HG03571 (cell line): ENCODE measurements around the gene LMF1.
"Not testable (repeated sequence)": the region's sequence is repeated elsewhere in the genome, so short reads cannot be mapped to it uniquely, and the experiment has no call there.

Experiments used
- ATAC-seq: cut with Tn5 transposase; IDR thresholded peaks from one replicate; pipeline ENCODE4 v1.9.1; 2021; ENCODE audit not compliant: unreplicated experiment

The LMF1 gene

DNA sequence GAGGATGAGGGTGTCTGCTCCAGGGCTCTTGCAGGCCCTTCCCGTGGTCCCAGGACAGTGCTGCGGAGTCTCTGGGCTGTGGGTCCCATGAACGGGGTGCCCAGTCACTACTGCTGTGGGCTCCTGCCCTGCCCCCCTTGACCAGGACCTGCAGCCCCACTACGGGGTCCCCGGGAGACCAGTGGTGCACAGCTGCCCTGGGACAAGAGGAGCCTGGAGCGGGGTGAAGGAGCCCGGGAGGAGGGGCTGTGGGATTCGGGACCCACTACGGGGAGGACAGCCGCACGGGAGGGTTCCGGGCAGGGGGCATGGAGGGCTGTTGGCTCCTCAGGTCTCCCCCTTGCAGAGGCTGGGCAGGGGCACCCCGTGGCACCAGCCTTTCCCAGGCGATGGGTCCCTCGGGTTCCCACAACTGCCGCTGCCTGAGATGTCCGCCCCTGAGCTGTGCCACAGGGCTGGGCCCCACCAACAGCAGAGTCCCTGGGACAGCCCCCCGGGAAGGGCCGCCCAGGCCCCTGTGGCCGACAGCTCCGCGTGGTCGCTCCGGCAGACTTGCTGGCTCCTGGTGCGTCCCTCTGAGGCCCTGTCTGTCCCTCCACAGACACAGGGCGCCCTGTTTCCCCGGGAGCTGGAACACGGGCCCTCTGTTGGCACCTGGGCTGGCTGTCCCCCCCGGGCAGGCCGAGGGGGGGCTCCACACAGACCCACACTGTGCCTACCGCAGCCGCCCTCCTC lies 118.2 kb downstream of the LMF1 start:
- no peak for ATAC-seq

DNA sequence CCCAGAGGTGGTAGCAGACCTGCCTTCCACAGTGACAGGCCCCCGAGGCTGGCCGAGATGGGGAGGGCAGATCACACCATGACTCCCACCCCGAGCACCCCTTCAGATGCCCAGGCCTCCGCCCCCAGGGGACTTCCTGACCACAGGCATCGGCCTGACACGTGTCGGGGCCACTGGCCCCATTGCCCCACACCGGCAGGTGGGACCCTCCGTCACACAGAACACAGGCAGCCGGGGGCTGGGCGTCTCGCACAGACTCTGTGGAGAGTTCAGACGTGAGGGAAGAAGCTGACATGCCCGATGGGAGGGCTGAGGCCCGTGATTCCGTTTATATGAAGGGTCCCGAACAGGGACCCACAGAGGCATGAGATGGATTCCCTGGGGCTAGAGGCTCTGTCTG lies 118.9 kb downstream of the LMF1 start:
- no peak for ATAC-seq

DNA sequence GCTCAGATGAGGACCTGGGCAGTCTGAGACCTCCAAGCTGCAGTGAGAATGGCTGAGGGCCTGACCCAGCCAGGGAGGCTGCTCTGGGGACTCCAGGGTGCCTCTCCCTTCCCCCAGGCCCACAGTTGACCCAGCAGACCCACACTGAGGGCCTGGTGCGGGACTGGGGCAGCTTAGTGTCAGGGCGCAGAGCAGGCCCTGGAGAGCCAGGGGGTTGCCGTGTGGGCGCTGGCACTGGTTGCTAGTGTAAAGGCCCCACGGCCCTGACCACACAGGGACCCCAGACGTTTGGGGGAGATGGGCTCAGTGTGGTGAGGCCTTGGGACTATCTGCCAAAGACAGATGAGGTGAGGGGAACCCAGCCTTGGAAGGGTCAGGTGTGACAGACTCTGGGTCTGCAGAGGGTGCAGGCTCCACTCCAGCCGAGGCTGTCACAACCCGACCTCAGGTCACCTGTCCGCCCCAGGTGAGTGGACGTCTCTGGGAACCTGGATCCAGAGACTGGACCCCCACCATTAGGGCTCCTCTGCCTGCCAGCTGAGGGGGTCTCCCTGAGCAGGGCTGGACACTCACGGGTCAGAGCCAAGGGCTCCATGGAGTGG lies 119.5 kb downstream of the LMF1 start:
- ATAC-seq: no peak

DNA sequence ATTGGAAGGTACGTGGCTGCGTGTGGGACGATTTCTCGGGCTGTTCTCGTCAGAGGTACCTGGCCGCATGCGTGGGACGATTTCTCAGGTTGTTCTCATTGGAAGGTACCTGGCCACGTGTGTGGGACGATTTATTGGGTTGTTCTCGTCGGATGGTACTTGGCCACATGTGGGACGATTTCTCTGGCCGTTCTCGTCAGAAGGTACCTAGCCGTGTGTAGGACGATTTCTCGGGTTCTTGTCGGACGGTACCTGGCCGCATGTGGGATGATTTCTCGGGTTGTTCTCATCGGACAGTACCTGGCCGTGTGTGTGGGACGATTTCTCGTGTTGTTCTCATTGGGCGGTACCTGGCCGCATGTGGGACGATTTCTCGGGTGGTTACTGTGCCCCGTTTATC lies 120.1 kb downstream of the LMF1 start:
- ATAC-seq: no peak

DNA sequence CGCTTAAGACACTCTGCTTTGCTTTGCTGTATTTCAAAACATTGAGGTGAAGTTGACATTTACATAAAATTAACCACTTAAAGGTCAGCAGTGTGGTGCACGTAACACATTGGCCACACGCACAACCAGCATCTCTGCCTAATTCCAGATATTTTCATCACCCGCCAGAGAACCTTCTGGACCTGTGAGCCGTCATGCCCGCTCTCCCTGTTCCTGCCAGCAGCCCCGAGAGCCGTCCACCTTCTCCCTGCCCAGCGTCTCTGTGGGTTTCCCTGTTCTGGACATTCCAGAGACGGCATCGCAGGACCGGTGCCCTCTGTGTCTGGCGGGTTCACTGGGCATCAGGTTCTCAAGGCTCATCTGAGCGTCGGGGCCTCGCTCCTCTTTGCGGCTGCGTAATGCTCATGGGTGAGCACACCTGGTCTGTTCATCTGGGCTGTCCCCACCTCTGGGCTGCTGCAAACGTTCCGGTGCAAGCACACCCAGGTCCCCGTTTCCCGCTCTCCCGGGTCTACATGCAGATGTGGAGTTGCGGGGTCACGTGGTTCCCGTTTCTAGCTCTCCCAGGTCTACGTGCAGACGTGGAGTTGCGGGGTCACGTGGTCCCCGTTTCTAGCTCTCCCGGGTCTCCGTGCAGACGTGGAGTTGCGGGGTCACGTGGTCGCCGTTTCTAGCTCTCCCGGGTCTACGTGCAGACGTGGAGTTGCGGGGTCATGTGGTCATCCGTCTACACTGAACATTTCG lies 122.1 kb downstream of the LMF1 start:
- ATAC-seq: no peak

DNA sequence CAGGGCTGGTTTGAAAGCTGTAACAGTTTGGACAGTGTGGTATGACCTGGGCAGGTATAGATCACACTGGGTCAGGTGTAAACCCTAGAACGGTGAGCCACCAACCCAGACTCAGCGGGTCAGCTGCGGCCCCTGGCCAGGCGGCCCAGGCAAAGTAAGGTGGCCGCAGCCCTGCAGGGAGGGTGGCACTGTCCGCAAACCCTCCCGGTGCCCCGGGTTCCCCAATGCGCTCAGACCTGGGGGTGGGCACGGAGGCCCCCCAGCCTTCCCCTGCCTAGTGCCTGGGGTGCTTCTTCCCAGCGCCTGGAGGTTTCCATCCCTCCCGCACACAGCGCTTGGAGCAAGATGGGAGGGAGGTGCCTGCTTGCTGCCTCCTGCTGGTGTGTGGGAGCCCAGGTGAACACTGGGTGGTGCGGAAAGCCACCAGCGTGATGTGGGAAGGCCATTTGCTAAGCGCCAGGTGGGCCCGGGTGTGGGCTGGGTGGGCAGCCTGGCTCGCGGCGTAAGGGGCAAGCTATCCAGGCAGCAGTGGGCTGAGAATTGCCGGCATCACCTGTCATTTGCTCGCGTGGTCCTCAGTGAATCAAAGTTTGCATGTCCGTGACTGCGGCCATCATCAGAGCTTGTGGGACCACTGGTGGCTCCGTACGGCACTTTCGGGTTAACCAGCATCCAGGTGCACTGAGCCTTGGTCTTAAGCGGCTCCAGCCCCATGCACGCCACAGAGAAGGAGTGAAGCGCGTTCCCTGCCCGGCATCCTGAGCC lies 122.9 kb downstream of the LMF1 start:
- no peak for ATAC-seq

DNA sequence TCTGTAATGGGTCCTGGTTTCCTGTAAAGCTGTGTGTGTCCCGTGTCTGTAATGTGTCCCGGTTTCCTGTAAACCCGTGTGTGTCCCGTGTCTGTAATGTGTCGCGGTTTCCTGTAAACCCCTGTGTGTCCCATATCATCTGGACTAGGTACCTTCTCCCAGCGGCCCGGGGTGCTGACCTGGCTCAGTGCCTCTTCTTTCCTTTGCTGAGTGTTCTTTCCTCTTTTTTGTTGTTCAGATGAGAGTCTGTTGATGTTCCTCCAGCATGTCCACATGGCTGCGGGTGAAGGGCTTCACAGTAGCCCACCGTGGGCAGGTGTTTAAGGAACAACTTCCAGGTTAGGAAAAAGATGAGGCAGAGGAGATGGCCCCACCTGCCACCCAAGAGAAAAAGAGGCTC lies 123.6 kb downstream of the LMF1 start:
- no peak for ATAC-seq

DNA sequence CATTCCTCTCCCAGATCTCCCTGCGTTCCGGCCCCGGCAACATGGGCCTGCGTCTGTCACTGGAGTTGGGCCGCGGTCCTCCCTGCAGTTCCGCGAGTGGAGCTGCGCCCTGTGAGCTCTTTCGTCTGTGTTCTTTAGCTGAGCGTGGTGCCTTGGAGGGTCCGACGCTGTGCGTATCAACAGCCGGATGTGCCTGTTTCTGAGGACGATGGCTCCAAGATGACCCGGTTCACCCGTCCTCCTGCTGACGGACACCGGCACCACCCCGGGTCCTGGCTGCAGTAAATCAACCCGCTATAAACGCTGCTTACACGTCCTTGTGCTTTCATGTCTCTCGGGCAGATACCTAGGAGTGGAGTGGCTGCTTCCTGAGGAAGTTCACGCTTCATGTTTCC lies 125.4 kb downstream of the LMF1 start:
- no peak for ATAC-seq

DNA sequence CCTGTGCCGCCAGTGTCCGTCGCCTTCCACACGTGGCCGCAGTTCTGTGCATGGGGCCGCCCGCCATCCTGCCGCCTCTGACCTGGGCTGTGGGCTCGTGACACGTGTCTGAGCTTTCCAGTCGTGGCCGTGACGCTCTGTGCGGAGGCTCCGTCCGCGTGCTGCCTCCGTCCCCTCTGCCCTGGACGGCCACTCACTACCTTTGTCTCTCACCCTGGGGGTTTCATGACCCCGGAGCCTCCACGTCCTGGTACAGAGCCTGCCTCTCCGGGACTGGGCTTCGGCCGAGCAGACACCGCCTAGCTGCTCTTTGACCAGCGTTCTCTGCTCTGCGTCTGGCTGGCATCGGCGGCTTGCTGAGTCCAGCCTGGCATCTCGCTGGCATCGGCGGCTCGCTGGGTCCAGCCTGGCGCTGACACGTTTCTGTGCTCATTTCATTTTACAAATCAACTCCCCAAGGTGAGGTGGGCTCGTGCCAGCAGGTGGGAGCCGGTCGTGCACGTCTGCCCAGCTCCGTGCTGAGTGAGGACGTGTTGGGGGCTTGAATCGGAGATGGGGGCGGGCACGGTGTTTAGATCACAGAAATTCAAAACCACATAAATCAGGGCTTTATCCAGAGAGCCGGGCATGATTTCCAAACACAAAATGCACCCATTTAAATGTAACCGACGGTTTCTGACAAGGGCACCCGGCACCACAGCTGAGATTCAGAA lies 126.0 kb downstream of the LMF1 start:
- ATAC-seq: no peak

DNA sequence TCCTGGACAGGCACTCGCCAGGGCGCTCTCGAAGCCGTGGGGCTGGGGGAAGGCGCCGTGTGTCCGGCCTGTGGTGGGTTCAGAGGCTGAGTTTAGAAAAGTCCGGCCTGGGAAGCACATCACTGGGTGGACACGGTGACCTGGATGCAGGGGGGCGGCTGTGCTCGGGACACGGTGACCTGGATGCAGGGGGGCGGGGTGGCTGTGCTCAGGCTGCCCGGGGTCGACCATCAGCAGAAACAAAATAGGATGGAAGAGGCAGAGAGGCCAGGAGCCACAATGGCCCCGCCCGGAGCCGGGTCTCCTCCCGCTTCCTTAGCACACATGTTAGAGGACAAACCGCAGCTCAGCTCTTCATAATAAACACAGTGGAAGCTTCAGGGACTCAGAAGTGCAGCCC lies 127.0 kb downstream of the LMF1 start:
- ATAC-seq: no peak

DNA sequence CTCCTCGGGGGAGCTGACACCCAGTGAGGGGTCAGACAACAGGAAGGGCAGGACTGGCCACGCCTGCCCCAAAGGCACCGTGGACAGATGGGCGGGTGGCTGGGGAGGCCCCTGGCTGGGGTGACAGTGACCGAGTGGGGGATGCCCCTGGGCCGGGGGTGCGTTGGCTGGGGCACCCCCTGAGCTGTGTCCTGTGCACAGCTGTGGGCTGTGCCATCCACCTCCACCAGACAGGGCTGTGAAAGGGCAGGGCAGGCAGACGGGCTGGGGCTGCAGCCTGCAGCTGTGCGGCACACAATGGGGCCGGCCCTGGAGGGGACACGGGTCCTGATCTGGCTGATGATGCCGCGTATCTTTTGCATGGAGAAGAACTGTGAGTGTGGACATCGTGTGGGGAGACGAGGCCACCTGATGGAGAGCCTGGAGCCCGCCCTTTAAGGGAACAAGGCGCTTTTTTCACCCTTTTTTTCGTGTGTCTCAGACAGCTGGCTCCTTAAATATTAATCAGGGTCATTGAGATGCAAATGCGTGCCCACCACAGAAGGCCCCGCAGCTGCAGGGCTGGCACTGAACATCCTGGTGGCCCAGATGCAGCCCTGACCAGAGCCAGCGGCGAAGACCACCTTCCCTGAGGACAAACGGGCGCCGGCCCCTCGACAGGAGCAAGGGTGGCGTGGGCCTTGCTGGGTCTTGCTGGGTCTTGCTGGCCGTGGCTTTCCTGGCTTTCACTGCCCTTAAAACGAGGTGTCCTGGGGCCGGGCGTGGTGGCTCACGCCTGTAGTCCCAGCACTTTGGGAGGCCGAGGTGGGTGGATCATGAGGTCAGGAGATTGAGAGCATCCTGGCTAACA lies 127.8 kb downstream of the LMF1 start:
- no peak for ATAC-seq

DNA sequence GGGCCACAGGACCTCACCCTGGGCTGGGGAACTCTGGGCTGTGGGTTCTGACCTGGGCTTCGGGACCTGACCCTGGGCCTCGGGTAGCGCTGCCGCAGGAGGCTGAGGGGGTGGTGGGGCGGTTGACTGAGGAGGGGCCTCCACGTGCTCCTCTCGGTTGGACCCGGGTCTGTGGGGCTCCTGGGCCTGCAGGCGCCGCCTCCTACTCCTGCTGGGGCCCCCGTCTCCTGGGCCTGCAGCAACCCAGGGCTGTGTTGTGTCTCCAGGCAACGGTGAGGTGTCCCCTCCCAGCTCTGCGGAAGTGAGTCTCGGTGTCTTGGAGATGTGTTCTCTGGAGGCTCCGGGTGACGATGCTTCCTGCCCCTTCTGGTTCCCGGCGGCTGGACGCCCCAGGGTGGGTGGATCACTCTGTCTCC lies 128.7 kb downstream of the LMF1 start:
- no peak for ATAC-seq

DNA sequence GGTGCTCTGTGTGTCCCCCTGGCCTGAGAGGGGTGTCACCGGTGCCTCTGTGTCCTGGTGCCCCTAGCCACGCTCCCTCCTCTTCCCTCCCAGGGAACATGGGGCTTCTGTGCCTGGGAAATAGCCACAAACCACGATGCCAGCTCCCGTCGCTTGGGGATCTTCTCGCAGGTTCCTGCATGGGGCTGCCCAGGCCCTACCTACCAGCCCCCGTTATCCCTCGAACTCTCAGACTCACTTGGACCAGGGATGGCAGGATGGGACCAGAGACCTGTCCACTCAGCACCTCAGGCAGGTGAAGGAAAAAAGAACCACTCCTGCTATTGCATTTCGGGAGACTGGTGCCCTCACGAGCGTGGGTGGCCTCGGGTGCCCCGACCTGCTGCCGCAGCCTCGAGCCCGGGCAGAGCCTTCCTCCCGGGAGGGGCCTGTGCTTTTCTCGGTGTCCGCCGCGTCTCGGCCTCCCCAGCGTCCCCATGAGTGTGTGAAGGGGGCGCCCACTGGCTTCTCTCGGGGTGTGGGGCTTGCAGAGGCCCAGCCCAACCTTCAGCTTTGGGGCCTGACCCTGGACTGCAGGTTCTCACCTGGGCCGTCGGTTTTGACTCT lies 129.2 kb downstream of the LMF1 start:
- no peak for ATAC-seq

DNA sequence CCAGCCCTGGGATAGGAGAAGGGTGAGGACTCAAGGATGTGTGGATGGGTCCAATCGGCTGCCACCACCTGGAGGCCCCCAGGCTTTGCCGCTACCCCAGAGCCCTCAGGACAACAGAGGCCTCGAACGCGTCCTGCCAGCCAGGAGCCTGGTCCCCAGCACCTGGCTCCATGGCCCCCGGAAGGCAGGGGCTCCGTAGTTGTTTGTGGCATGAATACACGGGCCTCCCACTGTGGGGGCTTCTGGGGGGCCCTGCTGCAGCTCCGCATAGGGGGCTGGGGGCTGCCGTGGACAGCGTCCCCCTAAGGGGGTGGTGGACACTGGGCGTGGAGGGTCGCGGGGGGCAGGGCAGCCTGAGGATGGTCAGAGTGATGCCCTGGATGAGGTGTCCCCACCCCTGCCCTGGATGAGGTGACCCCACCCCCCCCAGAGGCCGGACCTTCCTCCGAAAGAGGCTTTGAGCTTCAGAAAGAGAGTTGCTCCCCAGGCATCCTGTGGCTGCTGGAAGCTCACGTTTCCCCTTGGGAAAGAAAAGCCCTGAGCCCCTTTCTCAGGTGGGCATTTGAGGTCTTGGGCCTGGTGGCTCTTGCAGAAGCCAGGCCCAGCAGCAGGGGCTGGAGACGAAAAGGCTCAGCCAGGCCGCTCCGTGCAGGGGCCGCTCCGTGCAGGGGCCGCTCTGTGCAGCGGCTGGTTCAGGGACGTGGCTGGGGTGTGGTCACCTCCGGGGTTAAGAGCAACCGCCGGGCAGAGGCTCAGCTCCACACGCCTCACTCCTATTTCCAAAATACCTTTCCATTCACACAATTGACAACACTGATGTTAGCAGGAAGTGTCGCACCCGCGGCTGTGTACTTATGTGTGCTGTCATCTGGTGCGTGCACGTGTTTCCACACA lies 130.0 kb downstream of the LMF1 start:
- ATAC-seq: no peak

DNA sequence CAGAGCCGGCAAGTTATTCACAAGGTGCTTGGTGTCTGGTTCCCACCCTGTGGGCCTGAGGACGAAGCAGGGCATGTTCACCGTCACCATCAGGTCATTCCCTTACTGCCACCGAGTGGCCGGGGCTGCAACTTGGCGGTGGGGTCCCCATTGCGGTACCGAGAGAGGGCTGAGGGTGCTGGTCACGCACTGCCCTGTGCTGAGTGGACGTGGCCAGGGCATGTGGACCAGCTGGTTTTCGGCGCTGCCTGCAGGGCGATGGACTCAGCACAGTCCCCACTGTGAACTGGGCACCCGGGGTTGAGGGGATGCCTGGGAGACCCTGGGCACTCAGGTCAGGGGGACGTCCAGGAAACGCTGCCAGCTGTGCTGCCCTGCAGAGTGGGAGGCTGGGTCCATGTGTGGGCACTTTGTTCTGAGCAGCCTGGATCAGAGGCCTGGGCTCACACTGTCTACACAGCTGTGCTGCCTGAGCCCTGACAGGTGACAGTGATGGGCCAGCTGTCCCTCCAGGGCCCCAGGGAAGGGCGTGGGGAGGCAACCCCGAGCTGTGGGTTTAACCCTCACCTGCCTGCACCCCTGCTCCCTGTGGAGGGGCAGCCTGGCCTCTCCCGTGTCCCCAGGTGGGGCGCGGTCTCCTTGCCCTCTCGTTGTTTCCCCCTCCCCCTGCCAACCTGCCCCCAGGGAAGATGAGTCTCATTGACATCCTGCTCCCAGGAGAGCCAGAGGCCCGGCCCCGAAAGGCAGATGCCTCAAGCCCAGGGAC lies 131.0 kb downstream of the LMF1 start:
- no peak for ATAC-seq

DNA sequence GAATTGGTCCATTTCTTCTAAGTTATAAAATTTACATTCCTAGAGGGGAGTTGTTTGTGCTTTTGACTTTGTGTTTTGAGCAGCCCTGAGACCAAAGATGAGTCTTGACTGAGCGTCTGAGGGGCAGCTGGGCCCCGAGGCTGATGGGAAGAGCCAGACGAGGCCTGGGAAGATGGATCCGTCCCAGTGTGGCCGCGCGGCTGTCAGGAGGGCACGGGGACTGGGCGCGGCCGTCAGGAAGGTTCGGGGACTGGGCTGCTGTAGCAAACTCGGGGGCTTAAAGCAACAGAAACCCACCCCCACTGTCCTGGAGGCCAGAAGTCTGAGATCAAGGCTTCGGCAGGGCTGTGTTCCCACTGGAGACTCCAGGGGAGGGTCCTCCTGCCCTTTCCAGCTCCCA lies 132.0 kb downstream of the LMF1 start:
- no peak for ATAC-seq

DNA sequence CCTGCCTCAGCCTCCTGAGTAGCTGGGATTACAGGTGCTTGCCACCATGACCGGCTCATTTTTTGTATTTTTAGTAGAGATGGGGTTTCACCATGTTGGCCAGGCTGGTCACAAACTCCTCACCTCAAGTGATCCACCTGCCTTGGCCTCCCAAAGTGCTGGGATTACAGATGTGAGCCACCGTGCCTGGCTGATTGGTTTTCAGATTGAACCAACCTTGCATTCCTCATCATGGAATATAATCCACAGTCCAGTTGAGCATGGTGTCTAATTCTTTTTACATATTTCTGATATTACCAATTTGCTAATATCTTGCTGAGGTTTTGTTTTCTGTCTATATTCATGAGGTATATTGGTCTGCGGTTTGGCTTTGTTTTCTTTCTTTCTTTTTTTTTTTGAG lies 134.0 kb downstream of the LMF1 start:
- not testable (repeated sequence) for ATAC-seq

DNA sequence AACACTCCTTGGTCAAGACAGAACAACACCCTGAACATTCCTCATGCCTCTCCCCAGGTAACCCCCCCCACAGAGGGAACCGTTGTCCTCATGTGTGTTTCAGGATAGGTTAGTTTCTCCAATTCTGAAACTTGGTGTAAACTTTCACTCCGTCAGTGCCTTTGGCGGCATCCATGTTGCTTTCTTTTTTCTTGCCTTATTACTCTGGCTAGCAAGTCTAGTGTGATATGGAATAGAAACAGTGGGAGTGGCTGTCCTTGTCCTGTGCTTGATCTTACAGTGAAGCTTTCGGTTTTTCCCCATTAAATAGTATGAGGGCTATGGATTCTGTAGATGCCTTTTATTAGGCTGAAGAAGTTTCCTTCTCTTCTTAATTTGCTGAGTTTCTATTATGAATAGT lies 134.6 kb downstream of the LMF1 start:
- no peak for ATAC-seq
